Astrocyte (in vitro differentiated cells and primary cell): Measurements from ENCODE around the gene SLBP. TPM values are rescaled to one million over a fixed set of nuclear protein-coding genes. Genes with fewer than 3 reads are reported as not detected.

Experiments
- DNase-seq: peaks from one replicate; pipeline ENCODE4 v3.0.0-alpha.2; 2010; ENCODE audit warnings: low read depth
- FAIRE-seq: peaks from 2 replicates; lab custom pipeline; 2011; peaks lifted over from hg19 to GRCh38; lab: Jason Lieb, UNC
- H2AFZ ChIP-seq: 2 replicates; pipeline ENCODE4 v1.6.0; 2012; ENCODE audit warnings: low read depth, low read length, inconsistent platforms
- H3K27ac ChIP-seq: 2 replicates; pipeline ENCODE4 v1.5.1; 2011; ENCODE audit warnings: low read depth, low read length, inconsistent platforms
- H3K27me3 ChIP-seq: 2 replicates; pipeline ENCODE4 v1.6.0; 2011; ENCODE audit warnings: low read length, inconsistent platforms; ENCODE audit not compliant: insufficient read depth
- H3K36me3 ChIP-seq: 2 replicates; pipeline ENCODE4 v1.5.1; 2011; ENCODE audit warnings: low read length, inconsistent platforms; ENCODE audit not compliant: insufficient read depth
- H3K4me1 ChIP-seq: 2 replicates; pipeline ENCODE4 v1.5.1; 2011; ENCODE audit warnings: low read length, inconsistent platforms; ENCODE audit not compliant: insufficient read depth
- H3K4me2 ChIP-seq: 2 replicates; pipeline ENCODE4 v1.6.0; 2012; ENCODE audit warnings: low read length, inconsistent platforms
- H3K4me3 ChIP-seq: 2 replicates; pipeline ENCODE4 v1.5.1; 2011; ENCODE audit warnings: low read depth, mild to moderate bottlenecking, low read length, inconsistent platforms; ENCODE audit not compliant: insufficient read depth
- H3K79me2 ChIP-seq: 2 replicates; pipeline ENCODE4 v1.6.0; 2012; ENCODE audit warnings: mild to moderate bottlenecking, low read length, inconsistent platforms; ENCODE audit not compliant: insufficient read depth
- H3K9ac ChIP-seq: 2 replicates; pipeline ENCODE4 v1.6.0; 2012; ENCODE audit warnings: mild to moderate bottlenecking, low read length, inconsistent platforms
- H3K9me3 ChIP-seq: 2 replicates; pipeline ENCODE4 v1.5.1; 2012; ENCODE audit warnings: low read depth, mild to moderate bottlenecking, low read length, inconsistent platforms; ENCODE audit not compliant: insufficient read depth
- H4K20me1 ChIP-seq: 2 replicates; pipeline ENCODE4 v1.6.0; 2012; ENCODE audit warnings: low read length, inconsistent platforms; ENCODE audit not compliant: insufficient read depth
- H3K27ac Mint-ChIP-seq: one replicate; pipeline ENCODE4 v1.8.0; 2021; ENCODE audit warnings: mild to moderate bottlenecking, mixed read lengths; ENCODE audit not compliant: unreplicated experiment
- H3K27me3 Mint-ChIP-seq: one replicate; pipeline ENCODE4 v1.8.0; 2021; ENCODE audit warnings: low read depth, mixed read lengths; ENCODE audit not compliant: unreplicated experiment
- H3K36me3 Mint-ChIP-seq: one replicate; pipeline ENCODE4 v1.8.0; 2021; ENCODE audit warnings: low read depth, mixed read lengths; ENCODE audit not compliant: unreplicated experiment
- H3K4me1 Mint-ChIP-seq: one replicate; pipeline ENCODE4 v1.8.0; 2021; ENCODE audit warnings: low read depth, mixed read lengths; ENCODE audit not compliant: unreplicated experiment
- H3K4me3 Mint-ChIP-seq: one replicate; pipeline ENCODE4 v1.8.0; 2021; ENCODE audit warnings: mild to moderate bottlenecking, moderate library complexity, mixed read lengths; ENCODE audit not compliant: unreplicated experiment
- H3K9me3 Mint-ChIP-seq: one replicate; pipeline ENCODE4 v1.8.0; 2021; ENCODE audit warnings: mild to moderate bottlenecking, mixed read lengths; ENCODE audit not compliant: unreplicated experiment
- EZH2 ChIP-seq: IDR thresholded peaks from 2 replicates; pipeline ENCODE4 v1.6.1; 2012; ENCODE audit warnings: mild to moderate bottlenecking, low read length, inconsistent platforms; ENCODE audit not compliant: insufficient read depth
- total RNA-seq: library from RNA; stranded (reverse); gene quantifications from 2 replicates; pipeline ENCODE4 v1.2.1, GENCODE V29; 2021
- TF ChIP-seq, protein P1 (sequence below): IDR thresholded peaks from 2 replicates; pipeline ENCODE4 v1.5.1; 2011; ENCODE audit warnings: low read depth, mild to moderate bottlenecking, inconsistent platforms, low read length, moderate library complexity; ENCODE audit not compliant: insufficient read depth

The SLBP gene
- total RNA-seq, 1 donor from 2014 or later, result 44.5 TPM

DNA sequence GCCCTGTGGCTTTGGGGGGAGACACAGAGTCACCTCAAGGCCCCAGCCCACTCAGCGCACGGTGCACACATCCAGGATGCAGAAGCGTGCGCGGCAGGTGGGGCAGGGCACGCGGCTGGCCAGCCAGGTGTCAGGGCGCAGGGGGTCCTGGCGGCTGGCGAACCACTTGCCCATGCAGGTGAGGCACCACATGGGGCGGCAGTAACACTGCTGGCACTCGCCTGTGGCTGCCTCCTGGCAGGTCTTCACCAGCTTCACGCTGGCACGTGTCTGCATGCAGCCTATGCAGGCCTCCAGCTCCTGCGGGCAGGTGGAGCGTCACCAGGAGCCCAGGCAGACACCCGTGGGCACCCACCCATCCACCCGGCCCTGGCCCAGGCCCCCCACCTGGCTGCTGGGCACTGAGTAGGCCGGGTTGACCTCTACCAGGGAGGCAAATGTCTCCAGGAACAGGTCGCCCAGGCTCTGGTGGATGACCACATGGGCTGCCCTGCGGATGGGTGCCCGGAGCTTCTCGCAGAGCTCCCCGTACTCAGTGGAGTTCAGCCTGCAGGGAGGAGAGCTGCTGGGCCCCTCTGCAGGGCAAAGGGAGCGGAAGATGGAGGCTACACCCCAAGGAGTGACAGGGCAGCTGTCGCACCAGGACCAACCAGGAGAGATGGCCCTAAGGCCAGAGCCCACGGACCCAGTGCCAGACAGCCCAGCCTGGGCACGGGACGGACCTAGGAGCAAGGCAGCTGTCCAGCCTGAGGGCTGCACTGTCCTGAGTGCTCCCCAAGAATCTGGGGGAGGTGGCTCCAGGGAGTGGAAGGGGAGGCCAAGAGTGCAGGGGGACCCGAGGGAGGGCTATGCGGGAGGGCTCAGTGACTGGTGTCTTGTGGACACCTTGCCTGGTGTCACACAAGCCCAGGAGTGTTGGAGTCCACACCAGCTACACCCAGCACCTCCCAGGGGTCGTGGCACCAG is 5.3 kb upstream of the SLBP start:
- H3K36me3 Mint-ChIP-seq, result no peaks in the 10 kb centered on the region
- no peaks in the 10 kb centered on the region for H3K9me3 ChIP-seq
- peaks cover 59% of the 10 kb centered on the region for H3K79me2 ChIP-seq
- DNase-seq, result no peak
- no peak overlapping the region for H3K4me3 ChIP-seq
- H3K4me3 Mint-ChIP-seq, result no peak overlapping the region
- TF ChIP-seq, protein P1, sequence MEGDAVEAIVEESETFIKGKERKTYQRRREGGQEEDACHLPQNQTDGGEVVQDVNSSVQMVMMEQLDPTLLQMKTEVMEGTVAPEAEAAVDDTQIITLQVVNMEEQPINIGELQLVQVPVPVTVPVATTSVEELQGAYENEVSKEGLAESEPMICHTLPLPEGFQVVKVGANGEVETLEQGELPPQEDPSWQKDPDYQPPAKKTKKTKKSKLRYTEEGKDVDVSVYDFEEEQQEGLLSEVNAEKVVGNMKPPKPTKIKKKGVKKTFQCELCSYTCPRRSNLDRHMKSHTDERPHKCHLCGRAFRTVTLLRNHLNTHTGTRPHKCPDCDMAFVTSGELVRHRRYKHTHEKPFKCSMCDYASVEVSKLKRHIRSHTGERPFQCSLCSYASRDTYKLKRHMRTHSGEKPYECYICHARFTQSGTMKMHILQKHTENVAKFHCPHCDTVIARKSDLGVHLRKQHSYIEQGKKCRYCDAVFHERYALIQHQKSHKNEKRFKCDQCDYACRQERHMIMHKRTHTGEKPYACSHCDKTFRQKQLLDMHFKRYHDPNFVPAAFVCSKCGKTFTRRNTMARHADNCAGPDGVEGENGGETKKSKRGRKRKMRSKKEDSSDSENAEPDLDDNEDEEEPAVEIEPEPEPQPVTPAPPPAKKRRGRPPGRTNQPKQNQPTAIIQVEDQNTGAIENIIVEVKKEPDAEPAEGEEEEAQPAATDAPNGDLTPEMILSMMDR, result no peak
- no peak for TF ChIP-seq EZH2
- FAIRE-seq, result no peak
- peaks cover 20% of the 10 kb centered on the region for H3K4me1 ChIP-seq
- H3K36me3 ChIP-seq, result no peaks in the 10 kb centered on the region
- H3K27ac ChIP-seq, result no peak overlapping the region
- H3K27ac Mint-ChIP-seq, result no peak overlapping the region
- H3K27me3 Mint-ChIP-seq, result no peaks in the 10 kb centered on the region
- H3K9me3 Mint-ChIP-seq, result no peaks in the 10 kb centered on the region
- peaks cover 34% of the 10 kb centered on the region for H4K20me1 ChIP-seq
- H3K4me1 Mint-ChIP-seq, result peaks cover 8% of the 10 kb centered on the region
- no peak overlapping the region for H3K4me2 ChIP-seq
- H3K27me3 ChIP-seq, result no peaks in the 10 kb centered on the region
- H2AFZ ChIP-seq, result no peak overlapping the region
- H3K9ac ChIP-seq, result no peak overlapping the region

DNA sequence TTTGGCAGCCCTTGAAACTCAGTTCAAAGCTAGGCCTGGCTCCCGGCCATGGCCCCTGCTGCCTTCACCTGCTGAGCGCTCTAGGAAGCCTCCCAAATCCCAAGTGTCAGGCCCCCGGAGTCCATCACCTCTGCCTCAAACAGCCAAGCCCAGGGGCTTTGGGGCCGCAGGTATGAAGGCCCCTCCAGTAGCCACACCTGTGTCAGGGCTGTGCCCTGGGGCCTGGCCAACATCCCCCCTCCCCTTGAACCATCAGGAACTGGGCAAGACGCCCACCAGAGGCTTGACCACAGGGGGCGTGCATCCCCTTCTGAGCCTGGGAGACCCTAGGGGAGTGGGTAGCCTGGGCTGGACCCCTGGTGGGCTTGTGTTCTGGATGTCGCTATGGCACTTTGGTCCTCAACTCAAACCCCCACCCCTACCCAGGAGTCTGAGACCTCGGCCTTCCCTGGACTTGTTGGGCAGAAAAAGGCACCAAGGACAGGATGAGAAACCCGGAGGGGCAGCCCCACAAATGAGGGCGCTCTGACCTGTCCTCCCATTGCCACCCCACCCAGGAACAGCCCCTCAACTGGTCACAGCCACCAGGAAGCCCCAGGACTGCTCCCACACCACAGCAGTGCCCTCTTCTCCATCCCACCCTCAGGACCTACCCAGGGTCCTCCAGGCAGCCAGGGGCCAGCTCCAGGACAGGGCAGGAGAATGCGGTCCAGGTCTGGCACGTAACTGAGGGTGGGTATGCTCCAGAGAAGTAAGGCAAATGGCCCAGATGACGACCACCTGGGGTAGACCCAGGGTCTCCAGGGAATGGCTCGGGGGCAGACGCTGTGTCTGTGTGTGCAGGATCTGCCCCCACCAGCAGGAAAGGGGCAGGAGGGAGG is 4.2 kb upstream of the SLBP start:
- Histone ChIP-seq H3K9me3 (no peaks in the 10 kb centered on the region), H3K4me1 (peaks cover 13% of the 10 kb centered on the region), H4K20me1 (peaks cover 34% of the 10 kb centered on the region), H2AFZ (no peak overlapping the region), H3K27ac (no peak overlapping the region), H3K4me2 (no peak overlapping the region), H3K27me3 (no peaks in the 10 kb centered on the region), H3K79me2 (peaks cover 56% of the 10 kb centered on the region), H3K36me3 (no peaks in the 10 kb centered on the region), H3K9ac (no peak overlapping the region), H3K4me3 (no peak overlapping the region)
- FAIRE-seq (no peak), DNase-seq (no peak)
- H3K27me3 Mint-ChIP-seq, result no peaks in the 10 kb centered on the region
- H3K4me3 Mint-ChIP-seq, result no peak overlapping the region
- no peaks in the 10 kb centered on the region for H3K36me3 Mint-ChIP-seq
- H3K9me3 Mint-ChIP-seq, result no peaks in the 10 kb centered on the region
- H3K4me1 Mint-ChIP-seq, result peaks cover 4% of the 10 kb centered on the region
- TF ChIP-seq EZH2, result no peak
- peak overlapping the region; percentile 34 for H3K27ac Mint-ChIP-seq
